Heart right ventricle (tissue), 16 donors: ENCODE results near the gene GPC3. TPM values are rescaled to one million over a fixed set of nuclear protein-coding genes. Genes with fewer than 3 reads are reported as not detected.

Experiments used
- ATAC-seq, 8 donors: fragments of 200-7000 bp; cut with Tn5 transposase; one replicate each; pipeline ENCODE4 v1.9.1; 2020; ENCODE audit warnings: mild to moderate bottlenecking in 8 of 8, moderate library complexity in 8 of 8, moderate number of reproducible peaks in 1 of 8
- DNase-seq, 2 donors: peaks; one replicate each; pipeline ENCODE4 v3.0.0-alpha.2; 2020
- H3K27ac ChIP-seq, 10 donors: fragments of 200-600 bp; sonication (generic) in 2 of 10; one replicate each; pipeline versions ENCODE4 v1.5.0 to v1.8.0; 2020 to 2022; ENCODE audit warnings: mild to moderate bottlenecking in 3 of 10
- H3K27me3 ChIP-seq, 7 donors: fragments of 200-600 bp; one replicate each; pipeline ENCODE4 v1.8.0; 2021 to 2022; ENCODE audit warnings: mild to moderate bottlenecking in 2 of 7
- H3K36me3 ChIP-seq, 9 donors: fragments of 200-600 bp; sonication (generic) in 1 of 9; one replicate each; pipeline versions ENCODE4 v1.5.0 to v1.8.0; 2020 to 2022; ENCODE audit warnings: mild to moderate bottlenecking in 2 of 9
- H3K4me1 ChIP-seq, 9 donors: fragments of 200-600 bp; sonication (generic) in 1 of 9; one replicate each; pipeline versions ENCODE4 v1.5.0 to v1.8.0; 2020 to 2022; ENCODE audit warnings: mild to moderate bottlenecking in 4 of 9
- H3K4me3 ChIP-seq, 10 donors: fragments of 200-600 bp; sonication (generic) in 2 of 10; one replicate each; pipeline versions ENCODE4 v1.5.0 to v1.8.0; 2020 to 2022; ENCODE audit warnings: mild to moderate bottlenecking in 7 of 10, moderate library complexity in 2 of 10
- H3K9me3 ChIP-seq, 11 donors: fragments of 200-600 bp in 10 of 11; sonication (generic) in 2 of 11; one replicate each; pipeline versions ENCODE4 v1.5.0 to v1.8.0; 2013 to 2022; ENCODE audit warnings: mild to moderate bottlenecking in 2 of 11, control low read depth in 1 of 11, moderate library complexity in 1 of 11
- whole genome bisulfite sequencing, 2 donors: extraction: QIAGEN DNeasy Blood & Tissue Kit; methylation state at CpG; one replicate each; pipeline ENCODE4 v1.1.7; 2013; ENCODE audit warnings: inconsistent platforms in 1 of 2; 5-methylcytosine and 5-hydroxymethylcytosine counted together
- intact Hi-C, 10 donors: fragments of 100-400 bp; cut with DNase I; formaldehyde crosslinking; loops; one replicate each; pipeline versions ENCODE4 v1.11.1 to v1.14.2; 2022
- polyA plus RNA-seq, 2 donors: library from polyadenylated mRNA; stranded (reverse); fragments of 200-250 nt; gene quantifications; one replicate each; pipeline ENCODE4 v1.2.3, GENCODE V29; 2013
- total RNA-seq, 10 donors: library from RNA; stranded (reverse); fragmentation: NEBNext Ultra II Directional in 3 of 10; extraction: Animal tissue kit (Norgen Biotek cat#: 25700) in 3 of 10; gene quantifications; one replicate each; pipeline versions ENCODE4 v1.2.1 to v1.2.4, GENCODE V29; 2021 to 2023
- TF ChIP-seq, protein P1 (sequence below), 9 donors: fragments of 200-600 bp; sonication (generic) in 2 of 9; IDR thresholded peaks; one replicate each; pipeline versions ENCODE4 v1.5.0 to v1.8.0; 2021 to 2022; ENCODE audit warnings: antibody characterized with exemption in 9 of 9, mild to moderate bottlenecking in 5 of 9, moderate library complexity in 1 of 9
- donor health status: Arrhythmogenic right ventricular cardiomyopathy.
- donor health status: ischemic (EF 13 %, LVEDD 7.1; RV severe dilation, severe dysfunction).
- donor health status: healthy with polysubstance abuse.
- donor health status: DM: no; HTN: yes; CAD: no.
- donor health status: DM: no; HTN: no; CAD: no.
- donor health status: ischemic (EF 25% LVEDD 6.9; RV normal size, moderate dysfunction).
- donor health status: ischemic (EF 25% LVEDD 5.7; RV mildly dilated, moderate dysfunction).
- donor health status: healthy.
- donor health status: DM: yes; HTN: yes; CAD: no.
- donor health status: Ischemic cardiomyopathy.
- donor health status: ischemic (EF 35%, LVEDD 5.7; RV mildly dilated, moderate dysfunction).
- donor health status: nonischemic (EF 11% LVEDD 7.7; RV severe dilation, severe dysfunction).
- donor health status: DM: yes; HTN: yes; CAD: no.
- donor health status: PGD.
- donor health status: ischemic (EF 29% LVEDD 5.4; RV normal size, mild dysfunction).
- donor health status: nonischemic (EF 23%, LVEDD 6.1; RV moderate dilation, normal function).

Gene GPC3
- total and polyA plus RNA-seq, 12 donors, result 0.66 to 5.6 (median 3.4) TPM

DNA sequence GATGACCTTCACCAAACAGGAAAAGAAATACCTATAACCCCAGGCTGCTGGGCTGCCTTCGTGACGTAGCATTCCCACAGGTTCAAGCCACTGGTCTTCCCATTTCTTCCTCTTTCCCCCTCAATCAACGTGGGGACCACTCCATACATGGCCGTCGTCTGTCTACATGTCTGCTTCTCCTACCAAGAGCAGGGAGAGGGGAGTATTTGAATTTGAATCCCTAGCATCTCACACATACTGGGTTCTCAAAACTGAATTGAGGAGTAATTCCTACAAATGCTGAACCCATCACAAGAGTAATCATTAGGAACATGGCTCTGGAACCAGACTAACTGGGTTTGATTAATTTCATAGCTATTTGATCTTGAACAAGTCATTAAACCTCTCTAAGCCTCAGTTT, 17.3 kb downstream of the GPC3 start:
- TF ChIP-seq, protein P1, sequence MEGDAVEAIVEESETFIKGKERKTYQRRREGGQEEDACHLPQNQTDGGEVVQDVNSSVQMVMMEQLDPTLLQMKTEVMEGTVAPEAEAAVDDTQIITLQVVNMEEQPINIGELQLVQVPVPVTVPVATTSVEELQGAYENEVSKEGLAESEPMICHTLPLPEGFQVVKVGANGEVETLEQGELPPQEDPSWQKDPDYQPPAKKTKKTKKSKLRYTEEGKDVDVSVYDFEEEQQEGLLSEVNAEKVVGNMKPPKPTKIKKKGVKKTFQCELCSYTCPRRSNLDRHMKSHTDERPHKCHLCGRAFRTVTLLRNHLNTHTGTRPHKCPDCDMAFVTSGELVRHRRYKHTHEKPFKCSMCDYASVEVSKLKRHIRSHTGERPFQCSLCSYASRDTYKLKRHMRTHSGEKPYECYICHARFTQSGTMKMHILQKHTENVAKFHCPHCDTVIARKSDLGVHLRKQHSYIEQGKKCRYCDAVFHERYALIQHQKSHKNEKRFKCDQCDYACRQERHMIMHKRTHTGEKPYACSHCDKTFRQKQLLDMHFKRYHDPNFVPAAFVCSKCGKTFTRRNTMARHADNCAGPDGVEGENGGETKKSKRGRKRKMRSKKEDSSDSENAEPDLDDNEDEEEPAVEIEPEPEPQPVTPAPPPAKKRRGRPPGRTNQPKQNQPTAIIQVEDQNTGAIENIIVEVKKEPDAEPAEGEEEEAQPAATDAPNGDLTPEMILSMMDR (IDR thresholded peaks at IDR 0.05), result no peak
- no peak for ATAC-seq
- no peak overlapping the region for H3K27ac ChIP-seq
- H3K4me1 ChIP-seq, result no peaks in the 10 kb centered on the region
- 95 to 96% methylated on average over 5 of the region's 5 CpGs for WGBS, 2 donors
- intact Hi-C loops, result no loop called here
- no peaks in the 10 kb centered on the region for H3K36me3 ChIP-seq
- no peaks in the 10 kb centered on the region for H3K9me3 ChIP-seq
- DNase-seq, result no peak
- H3K4me3 ChIP-seq, result no peak overlapping the region
- peaks cover 0 to 76% (median 0%) of the 10 kb centered on the region in 7 donors for H3K27me3 ChIP-seq

DNA sequence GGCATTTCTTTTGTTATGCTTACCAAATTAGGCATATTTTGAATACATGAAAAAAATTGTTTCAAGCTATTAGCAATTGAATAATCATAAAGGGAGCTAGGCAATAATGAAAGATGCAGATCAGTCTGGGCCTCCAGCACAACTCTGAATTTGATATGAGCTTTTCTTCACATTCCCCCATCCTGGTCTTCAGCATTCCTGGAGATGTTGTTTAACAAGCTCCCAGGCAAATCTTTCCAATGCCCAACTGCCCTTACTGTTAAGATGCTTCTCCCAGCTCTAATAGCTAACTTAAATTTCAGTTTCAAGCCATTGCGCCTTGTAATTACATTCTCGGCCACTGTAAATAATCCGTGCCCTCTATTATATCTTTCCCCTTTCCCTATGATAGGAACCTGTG, 19.2 kb downstream of the GPC3 start:
- intact Hi-C loops, result no loop called here
- ATAC-seq, result no peak
- WGBS, 2 donors, result 94 to 97% methylated on average over 3 of the region's 3 CpGs

DNA sequence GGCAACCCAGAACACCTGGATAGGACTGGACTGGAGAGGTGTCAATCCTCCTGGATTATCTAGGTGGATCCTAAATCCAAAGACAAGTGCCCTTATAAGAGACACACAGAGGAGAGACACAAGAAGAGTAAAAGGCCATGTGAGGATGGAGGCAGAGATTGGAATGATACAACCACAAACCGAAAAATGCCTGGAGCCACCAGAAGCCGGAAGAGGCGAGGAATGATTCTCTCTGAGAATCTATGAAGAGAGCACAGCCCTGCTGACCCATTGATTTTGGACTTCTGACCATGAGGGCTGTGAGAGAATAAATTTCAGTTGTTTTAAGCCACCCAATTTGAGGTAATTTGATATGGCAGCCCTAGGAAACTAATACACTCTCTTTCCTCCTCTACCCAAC, 20.1 kb downstream of the GPC3 start:
- H3K27me3 ChIP-seq, result peaks cover 0 to 65% (median 0%) of the 10 kb centered on the region in 7 donors
- TF ChIP-seq, protein P1 (IDR thresholded peaks at IDR 0.05), result no peak
- intact Hi-C loops, result no loop called here
- H3K4me1 ChIP-seq, result no peaks in the 10 kb centered on the region
- ATAC-seq (no peak), DNase-seq (no peak)
- no peak overlapping the region for H3K27ac ChIP-seq
- no peak overlapping the region for H3K4me3 ChIP-seq
- H3K9me3 ChIP-seq, result no peaks in the 10 kb centered on the region
- WGBS, 2 donors, result 91 to 94% methylated on average over 3 of the region's 3 CpGs
- no peaks in the 10 kb centered on the region for H3K36me3 ChIP-seq

More for the DNA sequence above, 19.2 kb downstream of the GPC3 start:
- Histone ChIP-seq H3K27ac (no peak overlapping the region), H3K27me3 (peaks cover 0 to 64% (median 0%) of the 10 kb centered on the region in 7 donors), H3K4me3 (no peak overlapping the region), H3K36me3 (no peaks in the 10 kb centered on the region), H3K4me1 (no peaks in the 10 kb centered on the region), H3K9me3 (no peaks in the 10 kb centered on the region)
- no peak for DNase-seq
- TF ChIP-seq, protein P1 (IDR thresholded peaks at IDR 0.05), result no peak

GRCh38 chrX:133961046-133961445, 24.3 kb downstream of the GPC3 start:
- ATAC-seq (no peak), DNase-seq (no peak)
- Histone ChIP-seq H3K9me3 (no peaks in the 10 kb centered on the region), H3K4me3 (no peak overlapping the region), H3K36me3 (no peaks in the 10 kb centered on the region), H3K27me3 (peaks cover 0 to 46% (median 0%) of the 10 kb centered on the region in 7 donors), H3K4me1 (no peaks in the 10 kb centered on the region), H3K27ac (no peak overlapping the region)
- intact Hi-C loops, result no loop called here
- WGBS, 2 donors, result 83 to 89% methylated on average over 6 of the region's 6 CpGs
- TF ChIP-seq, protein P1 (IDR thresholded peaks at IDR 0.05), result no peak
